Measurements from ENCODE around the gene CAMSAP2.

- TF ChIP-seq EZH2 (IDR thresholded peaks at IDR 0.05) (no peak), CTCF (IDR thresholded peaks at IDR 0.05) (no peak), EZH2phosphoT487 (IDR thresholded peaks at IDR 0.05) (no peak)
Measured at GRCh38 chr1:200724064-200724463, 14.6 kb upstream of the CAMSAP2 start.

Measured in neural progenitor cell (in vitro differentiated cells).